Mucosa of stomach (tissue), 1 donor: ENCODE data around the gene ZNF527.
"Not testable (repeated sequence)": the region's sequence is repeated elsewhere in the genome, so short reads cannot be mapped to it uniquely, and the experiment has no call there.

Experiments
- H3K27me3 ChIP-seq: one replicate; pipeline ENCODE4 v1.7.0; 2013; ENCODE audit warnings: mild to moderate bottlenecking, low read length; ENCODE audit not compliant: control insufficient read depth, insufficient read depth
- H3K36me3 ChIP-seq: one replicate; pipeline ENCODE4 v1.7.0; 2013; ENCODE audit warnings: low read length; ENCODE audit not compliant: control insufficient read depth, insufficient read depth
- H3K4me1 ChIP-seq: one replicate; pipeline ENCODE4 v1.7.0; 2013; ENCODE audit warnings: mild to moderate bottlenecking, low read length; ENCODE audit not compliant: control insufficient read depth, insufficient read depth
- H3K4me3 ChIP-seq: one replicate; pipeline ENCODE4 v1.7.0; 2013; ENCODE audit warnings: low read length
- H3K9ac ChIP-seq: one replicate; pipeline ENCODE4 v1.7.0; 2013; ENCODE audit warnings: mild to moderate bottlenecking, low read length, moderate library complexity
- H3K9me3 ChIP-seq: one replicate; pipeline ENCODE4 v1.7.0; 2013; ENCODE audit warnings: mild to moderate bottlenecking, low read length, moderate library complexity; ENCODE audit not compliant: control insufficient read depth
- donor health status: Pancreatic carcinoma.

The ZNF527 gene

DNA sequence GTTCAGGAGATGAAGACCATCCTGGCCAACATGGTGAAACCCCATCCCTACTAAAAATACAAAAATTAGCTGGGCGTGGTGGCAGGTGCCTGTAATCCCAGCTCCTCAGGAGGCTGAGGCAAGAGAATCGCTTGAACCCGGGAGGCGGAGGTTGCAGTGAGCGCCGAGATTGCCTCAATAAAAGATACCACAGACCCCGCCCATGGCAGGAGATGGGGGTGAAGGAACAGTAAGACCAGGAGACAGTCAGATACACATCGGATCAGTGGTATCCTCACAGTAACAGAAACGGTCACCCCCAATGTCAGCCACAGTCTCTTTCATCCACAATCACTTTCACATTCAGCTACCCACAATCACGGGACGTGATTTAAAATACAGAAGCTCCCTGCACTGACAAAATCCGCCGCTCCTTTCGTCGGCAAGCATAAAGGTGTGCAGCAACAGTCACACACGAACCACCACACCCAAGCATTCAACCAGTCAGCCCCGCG is 466 bp upstream of the ZNF527 start:
- not testable (repeated sequence) for H3K9me3 ChIP-seq, H3K4me1 ChIP-seq, H3K27me3 ChIP-seq

DNA sequence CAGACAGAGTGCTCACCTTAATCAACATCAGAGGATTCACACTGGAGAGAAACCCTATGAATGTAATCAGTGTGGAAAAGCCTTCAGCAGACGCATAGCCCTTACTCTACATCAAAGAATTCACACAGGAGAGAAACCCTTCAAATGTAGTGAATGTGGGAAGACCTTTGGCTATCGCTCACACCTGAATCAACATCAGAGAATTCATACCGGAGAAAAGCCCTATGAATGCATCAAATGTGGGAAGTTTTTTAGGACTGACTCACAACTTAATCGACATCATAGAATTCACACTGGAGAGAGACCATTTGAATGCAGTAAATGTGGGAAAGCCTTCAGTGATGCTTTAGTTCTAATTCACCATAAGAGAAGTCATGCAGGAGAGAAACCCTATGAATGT is 18.3 kb downstream of the ZNF527 start:
- Histone ChIP-seq H3K36me3 (peaks cover 4% of the 10 kb centered on the region), H3K9me3 (peaks cover 37% of the 10 kb centered on the region), H3K4me1 (no peaks in the 10 kb centered on the region), H3K27me3 (no peaks in the 10 kb centered on the region), H3K4me3 (no peak overlapping the region), H3K9ac (no peak overlapping the region)

More for the DNA sequence above, 466 bp upstream of the ZNF527 start:
- Histone ChIP-seq H3K9ac (peak overlapping the region; percentile 72), H3K4me3 (peak overlapping the region; percentile 76)
- not testable (repeated sequence) for H3K36me3 ChIP-seq

DNA sequence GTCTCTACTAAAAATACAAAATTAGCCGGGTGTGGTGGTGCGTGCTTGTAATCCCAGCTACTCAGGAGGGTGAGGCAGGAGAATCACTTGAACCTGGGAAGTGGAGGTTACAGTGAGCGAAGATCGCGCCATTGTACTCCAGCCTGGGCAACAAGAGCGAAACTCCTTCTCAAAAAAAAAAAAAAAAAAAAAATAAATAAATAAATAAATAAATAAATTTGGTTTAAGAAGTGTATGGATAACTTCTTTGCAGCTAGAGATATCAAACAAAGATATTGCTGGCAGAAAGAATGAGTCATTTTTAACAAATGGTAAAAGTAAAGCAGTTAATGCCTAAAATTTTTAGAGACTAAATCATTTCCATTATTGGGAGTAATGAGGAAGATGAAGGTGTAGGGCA is 20.5 kb downstream of the ZNF527 start:
- H3K4me1 ChIP-seq, H3K9ac ChIP-seq, H3K4me3 ChIP-seq, H3K36me3 ChIP-seq, H3K27me3 ChIP-seq: not testable (repeated sequence)
- peaks cover 28% of the 10 kb centered on the region for H3K9me3 ChIP-seq

DNA sequence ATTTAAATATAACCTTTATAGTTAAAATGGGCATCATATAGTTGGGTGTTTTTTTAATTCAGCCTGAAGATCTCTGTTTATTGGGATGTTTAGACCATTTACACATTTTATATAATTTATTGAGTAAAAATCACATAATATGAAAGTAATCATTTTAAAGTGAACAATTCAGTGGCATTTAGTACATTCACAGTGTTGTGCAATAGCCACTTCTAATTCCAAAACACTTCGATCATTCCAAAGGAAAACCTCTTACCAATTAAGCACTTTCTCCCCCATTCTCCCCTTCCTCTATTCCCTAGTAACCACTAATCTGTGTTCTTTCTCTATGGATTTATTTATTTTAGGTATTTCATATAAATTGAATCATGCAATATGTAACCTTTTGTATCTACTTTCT is 30.2 kb downstream of the ZNF527 start:
- Histone ChIP-seq H3K36me3 (no peaks in the 10 kb centered on the region), H3K27me3 (no peaks in the 10 kb centered on the region), H3K4me3 (no peak overlapping the region), H3K4me1 (no peaks in the 10 kb centered on the region), H3K9ac (no peak overlapping the region), H3K9me3 (peaks cover 6% of the 10 kb centered on the region)

DNA sequence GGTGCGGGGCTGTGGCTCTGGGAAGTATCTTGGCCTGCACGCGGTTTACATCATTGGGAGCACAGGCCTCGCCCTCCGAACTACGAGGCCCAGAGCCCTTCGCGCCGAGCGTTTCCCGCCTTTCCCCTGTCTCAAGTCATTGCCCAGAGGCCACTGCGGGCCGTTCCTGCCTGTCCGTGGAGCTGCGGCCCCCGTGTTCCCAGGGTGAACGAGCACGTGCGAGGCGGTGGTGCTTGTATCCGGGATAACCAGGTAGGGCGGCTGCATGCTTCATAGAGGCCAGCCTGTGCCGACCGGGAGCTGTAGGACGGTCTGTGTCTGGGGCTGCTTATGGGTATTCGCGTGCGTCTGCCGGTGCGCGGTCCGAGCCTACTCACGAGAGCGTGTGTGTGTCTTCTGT is 32.5 kb downstream of the ZNF527 start:
- peaks cover 19% of the 10 kb centered on the region for H3K9me3 ChIP-seq
- H3K9ac ChIP-seq = no peak overlapping the region
- H3K4me3 ChIP-seq = no peak overlapping the region
- H3K36me3 ChIP-seq = no peaks in the 10 kb centered on the region
- H3K27me3 ChIP-seq = no peaks in the 10 kb centered on the region
- no peaks in the 10 kb centered on the region for H3K4me1 ChIP-seq

DNA sequence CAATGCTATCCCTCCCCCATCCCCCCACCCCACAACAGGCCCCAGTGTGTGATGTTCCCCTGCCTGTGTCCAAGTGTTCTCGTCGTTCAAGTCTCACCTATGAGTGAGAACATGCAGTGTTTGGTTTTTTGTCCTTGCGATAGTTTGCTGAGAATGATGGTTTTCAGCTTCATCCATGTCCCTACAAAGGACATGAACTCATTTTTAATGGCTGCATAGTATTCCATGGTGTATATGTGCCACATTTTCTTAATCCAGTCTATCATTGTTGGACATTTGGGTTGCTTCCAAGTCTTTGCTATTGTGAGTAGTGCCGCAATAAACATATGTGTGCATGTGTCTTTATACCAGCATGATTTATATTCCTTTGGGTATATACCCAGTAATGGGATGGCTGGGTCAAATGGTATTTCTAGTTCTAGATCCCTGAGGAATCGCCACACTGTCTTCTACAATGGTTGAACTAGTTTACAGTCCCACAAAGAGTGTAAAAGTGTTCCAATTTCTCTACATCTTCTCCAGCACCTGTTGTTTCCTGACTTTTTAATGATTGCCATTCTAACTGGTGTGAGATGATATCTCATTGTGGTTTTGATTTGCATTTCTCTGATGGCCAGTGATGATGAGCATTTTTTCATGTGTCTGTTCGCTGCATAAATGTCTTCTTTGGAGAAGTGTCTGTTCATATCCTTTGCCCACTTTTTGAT is 35.4 kb downstream of the ZNF527 start:
- not testable (repeated sequence) for H3K4me3 ChIP-seq, H3K27me3 ChIP-seq, H3K36me3 ChIP-seq, H3K9ac ChIP-seq, H3K4me1 ChIP-seq
- H3K9me3 ChIP-seq = peaks cover 13% of the 10 kb centered on the region

DNA sequence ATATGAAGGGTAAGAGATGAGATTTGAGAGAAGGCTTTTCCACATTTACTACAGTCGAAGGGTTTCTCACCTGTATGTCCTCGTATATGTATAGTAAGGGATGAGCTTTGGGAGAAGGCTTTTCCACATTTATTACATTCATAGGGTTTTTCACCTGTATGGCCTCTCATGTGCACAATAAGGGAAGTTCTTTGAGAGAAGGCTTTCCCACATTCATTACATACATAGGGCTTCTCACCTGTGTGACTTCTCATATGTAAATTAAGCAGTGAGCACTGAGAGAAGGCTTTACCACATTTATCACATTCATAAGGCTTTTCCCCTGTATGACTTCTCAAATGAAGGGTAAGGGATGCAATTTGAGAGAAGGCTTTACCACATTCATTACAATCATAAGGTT is 41.8 kb downstream of the ZNF527 start:
- Histone ChIP-seq H3K9me3 (peaks cover 23% of the 10 kb centered on the region), H3K4me3 (no peak overlapping the region), H3K4me1 (no peaks in the 10 kb centered on the region), H3K27me3 (no peaks in the 10 kb centered on the region), H3K9ac (no peak overlapping the region), H3K36me3 (no peaks in the 10 kb centered on the region)

DNA sequence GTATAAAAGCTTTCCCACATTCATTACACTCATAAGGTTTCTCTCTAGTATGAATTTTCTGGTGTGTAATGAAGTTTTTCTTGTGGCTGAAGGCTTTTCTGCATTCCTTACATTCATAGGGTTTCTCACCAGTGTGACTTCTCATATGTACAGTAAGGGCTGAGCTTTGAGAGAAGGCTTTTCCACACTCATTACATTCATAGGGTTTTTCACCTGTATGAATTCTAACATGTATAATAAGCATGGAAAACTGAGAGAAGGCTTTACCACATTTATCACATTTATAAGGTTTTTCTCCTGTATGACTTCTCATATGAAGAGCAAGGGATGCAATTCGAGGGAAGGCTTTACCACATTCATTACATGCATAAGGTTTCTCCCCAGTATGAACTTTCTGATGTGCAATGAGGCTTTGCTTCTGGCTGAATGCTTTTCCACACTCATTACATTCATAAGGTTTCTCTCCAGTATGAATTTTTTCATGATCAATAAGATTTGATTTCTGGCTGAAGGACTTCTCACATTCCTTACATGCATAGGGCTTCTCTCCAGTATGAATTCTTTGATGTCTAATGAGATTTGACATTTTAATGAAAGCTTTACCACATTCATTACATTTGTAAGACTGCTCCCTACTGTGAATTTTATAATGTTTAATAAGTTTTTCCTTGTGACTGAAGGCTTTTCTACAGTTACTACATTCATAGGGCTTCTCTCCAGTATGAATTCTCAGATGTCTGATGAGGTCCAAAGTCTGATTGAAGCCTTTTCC is 42.6 kb downstream of the ZNF527 start:
- Histone ChIP-seq H3K9ac (no peak overlapping the region), H3K4me1 (no peaks in the 10 kb centered on the region), H3K36me3 (no peaks in the 10 kb centered on the region), H3K9me3 (peaks cover 16% of the 10 kb centered on the region), H3K27me3 (no peaks in the 10 kb centered on the region), H3K4me3 (no peak overlapping the region)
